Effector memory CD8-positive, alpha-beta T cell (primary cell): ENCODE results near the gene MAPRE2.

Experiments used
- ATAC-seq: fragments of 150-1000 bp; cut with Tn5 transposase; replicated peaks from 2 replicates; pipeline ENCODE4 v1.10.0; 2021; ENCODE audit warnings: mild to moderate bottlenecking, moderate library complexity
- DNase-seq, 3 experiments: peaks; one replicate each; pipeline ENCODE4 v3.0.0; 2021
- H3K27ac Mint-ChIP-seq, 2 donors: one replicate each; pipeline ENCODE4 v1.8.0; 2022; ENCODE audit warnings: mild to moderate bottlenecking in 2 of 2, mixed read lengths in 2 of 2, moderate library complexity in 2 of 2
- H3K27me3 Mint-ChIP-seq, 2 donors: one replicate each; pipeline ENCODE4 v1.8.0; 2022; ENCODE audit warnings: mixed read lengths in 2 of 2
- H3K36me3 Mint-ChIP-seq: one replicate; pipeline ENCODE4 v1.8.0; 2022; ENCODE audit warnings: mild to moderate bottlenecking, moderate library complexity, mixed read lengths; ENCODE audit not compliant: insufficient read depth
- H3K4me1 Mint-ChIP-seq, 2 donors: one replicate each; pipeline ENCODE4 v1.8.0; 2022; ENCODE audit warnings: low read depth in 2 of 2, mixed read lengths in 2 of 2
- H3K4me3 Mint-ChIP-seq, 2 donors: one replicate each; pipeline ENCODE4 v1.8.0; 2022; ENCODE audit warnings: mild to moderate bottlenecking in 2 of 2, mixed read lengths in 2 of 2, moderate library complexity in 2 of 2
- H3K9me3 Mint-ChIP-seq, 2 donors: one replicate each; pipeline ENCODE4 v1.8.0; 2022; ENCODE audit warnings: mixed read lengths in 2 of 2
- total RNA-seq, 9 experiments: gene quantifications; one replicate each; lab custom pipeline; 2026; lab: John Stamatoyannopoulos, UW

MAPRE2 gene
- 33.8 to 210 (median 73.5) reads per million in 9 experiments for total RNA-seq

DNA sequence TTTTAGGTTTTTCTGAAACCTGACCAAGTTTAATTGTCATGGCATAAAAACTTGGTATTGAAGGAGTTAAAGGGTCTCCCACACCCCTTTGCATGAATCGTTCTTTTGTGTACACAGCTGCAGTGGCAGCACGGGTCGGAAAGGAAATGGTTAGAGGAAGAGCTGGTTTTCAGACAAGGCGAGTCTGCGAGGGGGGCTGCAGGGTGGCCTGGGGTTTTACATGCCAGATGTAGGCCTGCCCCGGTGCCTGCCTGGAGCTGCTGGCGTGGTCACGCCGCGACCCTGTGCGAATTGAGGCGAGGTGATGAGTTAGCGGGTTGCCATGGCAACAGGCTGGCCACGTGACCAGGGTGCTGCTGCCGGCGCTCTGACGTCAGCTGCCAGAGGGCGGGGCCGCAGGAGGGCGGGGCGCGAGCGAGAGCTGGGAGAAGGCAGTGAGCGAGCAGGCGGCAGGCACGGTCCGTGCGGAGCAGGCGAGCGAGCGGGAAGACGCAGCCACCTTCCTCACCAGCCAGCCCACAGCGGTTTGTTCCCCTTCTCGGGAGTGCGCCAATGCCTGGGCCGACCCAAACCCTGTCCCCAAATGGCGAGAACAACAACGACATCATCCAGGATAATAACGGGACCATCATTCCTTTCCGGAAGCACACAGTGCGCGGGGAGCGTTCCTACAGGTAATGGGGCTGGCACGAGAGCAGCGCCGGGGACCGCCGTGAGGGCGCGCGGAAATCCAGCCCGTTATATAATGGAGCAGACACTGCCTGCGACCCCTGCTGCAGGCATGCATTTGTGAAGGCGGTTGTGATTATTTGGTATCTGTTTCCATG, at the start of gene MAPRE2:
Gene MAPRE2 (plus strand): TSS at position 426 of the 827 bp plus-strand sequence. CDS start 127 bp downstream, at position 553.
- Mint-ChIP-seq H3K27ac (peak within 1 kb of the TSS; percentile 97 to 99), H3K9me3 (no peaks in the 10 kb centered on the region), H3K27me3 (no peaks in the 10 kb centered on the region), H3K4me1 (peaks cover 36 to 57% of the 10 kb centered on the region in 2 donors), H3K36me3 (peaks cover 39% of the 10 kb centered on the region), H3K4me3 (peak within 1 kb of the TSS; percentile 83 to 91)
- peak; percentile 99 to 100 (median 100) for DNase-seq
- ATAC-seq, result peak; percentile 88

DNA sequence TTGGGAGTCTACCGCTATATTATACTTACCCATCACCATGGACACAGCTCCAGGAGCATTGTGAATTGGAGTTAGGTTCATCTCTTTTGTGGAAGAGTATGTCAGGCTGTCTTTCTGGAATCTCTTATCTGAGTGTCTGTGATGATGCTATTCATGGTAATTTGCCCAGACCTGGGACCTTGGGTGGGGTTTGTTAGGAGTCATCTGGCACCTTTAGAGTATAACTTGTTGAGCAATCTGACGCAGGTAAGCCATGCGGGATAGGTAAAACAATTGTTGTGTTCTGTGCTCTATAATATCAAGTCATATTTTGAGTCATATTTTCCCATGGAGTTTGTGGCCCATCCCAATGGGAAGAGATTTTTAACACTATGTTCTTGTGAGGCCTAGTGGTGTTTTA, 49.7 kb upstream of the MAPRE2 start:
- H3K4me3 Mint-ChIP-seq, result no peak overlapping the region
- peaks cover 3% of the 10 kb centered on the region for H3K36me3 Mint-ChIP-seq
- H3K27me3 Mint-ChIP-seq, result no peaks in the 10 kb centered on the region
- ATAC-seq, result no peak
- H3K9me3 Mint-ChIP-seq, result no peaks in the 10 kb centered on the region
- no peak for DNase-seq
- H3K27ac Mint-ChIP-seq, result no peak overlapping the region
- H3K4me1 Mint-ChIP-seq, result peaks cover 1 to 6% of the 10 kb centered on the region in 2 donors

DNA sequence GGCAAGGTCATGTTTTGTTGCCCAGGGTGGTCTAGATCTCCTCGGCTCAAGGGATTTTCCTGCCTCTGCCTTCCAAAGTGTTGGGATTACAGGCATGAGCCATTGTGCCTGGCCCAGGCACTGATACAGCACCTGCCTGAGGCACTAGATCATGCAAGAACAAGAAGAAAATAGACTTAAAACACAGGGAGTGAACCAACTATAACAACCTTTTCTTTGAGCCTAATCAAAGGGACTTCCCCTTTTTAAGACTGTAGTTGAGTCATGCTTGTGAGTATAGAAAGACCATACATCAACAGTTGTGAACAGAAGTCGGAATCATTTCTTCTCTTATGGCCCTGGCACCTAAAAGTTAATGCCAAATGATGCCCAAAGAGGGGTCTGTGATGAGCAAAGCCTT, 47.9 kb upstream of the MAPRE2 start:
- H3K27ac Mint-ChIP-seq, result no peak overlapping the region
- peaks cover 3% of the 10 kb centered on the region for H3K36me3 Mint-ChIP-seq
- H3K4me3 Mint-ChIP-seq, result no peak overlapping the region

DNA sequence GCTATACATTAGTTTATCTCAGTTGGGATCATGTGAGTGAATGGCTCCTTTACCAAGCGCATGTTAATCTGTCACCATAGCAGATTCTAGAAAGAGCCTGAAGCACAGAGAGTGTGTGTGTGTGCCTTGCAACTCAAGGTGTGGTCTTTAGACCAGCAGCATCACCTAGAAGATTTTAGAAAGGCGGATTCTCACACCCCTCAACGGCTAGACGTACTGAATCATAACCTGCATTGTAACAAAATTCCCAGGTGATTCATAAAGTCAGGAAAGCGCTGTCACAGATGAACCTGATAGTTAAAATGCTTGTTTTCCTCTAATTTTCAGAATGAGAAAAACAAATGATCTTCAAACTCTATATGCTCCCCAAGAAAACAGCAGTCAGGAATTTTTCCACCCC, 45.5 kb upstream of the MAPRE2 start:
- no peak overlapping the region for H3K27ac Mint-ChIP-seq
- ATAC-seq (no peak), DNase-seq (no peak)
- H3K9me3 Mint-ChIP-seq, result no peaks in the 10 kb centered on the region
- H3K27me3 Mint-ChIP-seq, result no peaks in the 10 kb centered on the region
- H3K4me3 Mint-ChIP-seq, result no peak overlapping the region
- peaks cover 0 to 3% of the 10 kb centered on the region in 2 donors for H3K4me1 Mint-ChIP-seq
- H3K36me3 Mint-ChIP-seq, result no peaks in the 10 kb centered on the region

More for the DNA sequence above, 47.9 kb upstream of the MAPRE2 start:
- H3K4me1 Mint-ChIP-seq, result peaks cover 1 to 6% of the 10 kb centered on the region in 2 donors
- no peaks in the 10 kb centered on the region for H3K9me3 Mint-ChIP-seq
- no peak for ATAC-seq
- no peaks in the 10 kb centered on the region for H3K27me3 Mint-ChIP-seq
- DNase-seq, result no peak

GRCh38 chr18:34998661-34999060, 42.6 kb upstream of the MAPRE2 start:
- Mint-ChIP-seq H3K9me3 (no peaks in the 10 kb centered on the region), H3K27ac (no peak overlapping the region), H3K4me3 (no peak overlapping the region), H3K27me3 (no peaks in the 10 kb centered on the region), H3K36me3 (no peaks in the 10 kb centered on the region), H3K4me1 (peaks cover 0 to 3% of the 10 kb centered on the region in 2 donors)
- no peak for ATAC-seq
- DNase-seq, result no peak

GRCh38 chr18:34999756-35000289, 41.4 kb upstream of the MAPRE2 start:
- DNase-seq (no peak), ATAC-seq (no peak)
- Mint-ChIP-seq H3K4me1 (peaks cover 0 to 3% of the 10 kb centered on the region in 2 donors), H3K27me3 (no peaks in the 10 kb centered on the region), H3K9me3 (no peaks in the 10 kb centered on the region), H3K4me3 (no peak overlapping the region), H3K27ac (no peak overlapping the region), H3K36me3 (no peaks in the 10 kb centered on the region)

DNA sequence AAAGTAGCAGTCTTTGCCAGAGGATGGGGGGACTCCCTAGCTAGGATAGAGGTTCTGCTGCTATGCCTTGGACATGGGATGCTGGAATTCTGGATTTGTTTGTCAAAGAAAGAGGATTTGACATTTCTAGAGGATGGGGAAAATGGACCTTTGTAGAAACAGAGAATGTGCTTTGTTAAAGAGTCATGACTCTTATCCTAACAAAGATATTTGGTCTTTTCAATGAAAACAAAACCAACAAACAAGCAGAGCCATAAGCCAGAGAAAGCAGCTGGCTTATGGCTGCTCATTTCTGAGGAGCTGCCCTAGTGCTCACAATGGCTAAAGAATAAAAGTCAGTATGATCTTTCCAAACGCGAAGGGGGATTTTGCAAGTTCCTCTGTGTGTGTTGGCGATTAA, 40.8 kb upstream of the MAPRE2 start:
- Mint-ChIP-seq H3K36me3 (no peaks in the 10 kb centered on the region), H3K9me3 (no peaks in the 10 kb centered on the region), H3K4me3 (no peak overlapping the region), H3K27me3 (no peaks in the 10 kb centered on the region), H3K27ac (no peak overlapping the region), H3K4me1 (peaks cover 0 to 2% of the 10 kb centered on the region in 2 donors)
- ATAC-seq (no peak), DNase-seq (no peak)

- no peak for DNase-seq
- Mint-ChIP-seq H3K4me1 (peaks cover 0 to 2% of the 10 kb centered on the region in 2 donors), H3K4me3 (no peak overlapping the region), H3K9me3 (no peaks in the 10 kb centered on the region), H3K36me3 (no peaks in the 10 kb centered on the region), H3K27ac (no peak overlapping the region), H3K27me3 (no peaks in the 10 kb centered on the region)
- no peak for ATAC-seq
These were observed 39.1 kb upstream of the MAPRE2 start for GRCh38 chr18:35002120-35002519.

- ATAC-seq (peak; percentile 89), DNase-seq (peak; percentile 25 to 36 (median 35))
- Mint-ChIP-seq H3K9me3 (no peaks in the 10 kb centered on the region), H3K36me3 (no peaks in the 10 kb centered on the region), H3K4me3 (no peak overlapping the region), H3K27me3 (no peaks in the 10 kb centered on the region), H3K4me1 (no peaks in the 10 kb centered on the region), H3K27ac (no peak overlapping the region)
These were observed 35.1 kb upstream of the MAPRE2 start for GRCh38 chr18:35005963-35006577.

DNA sequence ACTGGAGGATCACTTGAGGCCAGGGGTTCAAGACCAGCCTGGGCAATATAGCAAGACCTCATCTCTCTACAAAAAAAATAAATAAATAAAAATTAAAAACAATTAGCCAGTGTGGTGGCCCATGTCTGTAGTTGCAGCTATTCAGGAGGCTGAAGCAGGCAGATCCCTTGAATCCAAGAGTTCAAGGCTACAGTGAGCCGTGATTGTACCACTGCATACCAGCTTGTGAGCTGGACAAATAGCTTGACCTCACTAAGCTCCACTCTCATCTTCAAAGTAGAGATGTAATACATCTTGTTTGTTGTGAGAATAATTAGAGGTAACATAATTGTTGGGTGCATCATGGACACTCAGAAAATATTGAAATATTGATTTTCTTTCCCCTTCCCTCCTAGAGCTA, 31.1 kb upstream of the MAPRE2 start:
- H3K4me3 Mint-ChIP-seq, result no peak overlapping the region
- no peak for DNase-seq
- no peaks in the 10 kb centered on the region for H3K4me1 Mint-ChIP-seq
- H3K9me3 Mint-ChIP-seq, result no peaks in the 10 kb centered on the region
- no peaks in the 10 kb centered on the region for H3K27me3 Mint-ChIP-seq
- H3K36me3 Mint-ChIP-seq, result no peaks in the 10 kb centered on the region
- no peak overlapping the region for H3K27ac Mint-ChIP-seq
- no peak for ATAC-seq

DNA sequence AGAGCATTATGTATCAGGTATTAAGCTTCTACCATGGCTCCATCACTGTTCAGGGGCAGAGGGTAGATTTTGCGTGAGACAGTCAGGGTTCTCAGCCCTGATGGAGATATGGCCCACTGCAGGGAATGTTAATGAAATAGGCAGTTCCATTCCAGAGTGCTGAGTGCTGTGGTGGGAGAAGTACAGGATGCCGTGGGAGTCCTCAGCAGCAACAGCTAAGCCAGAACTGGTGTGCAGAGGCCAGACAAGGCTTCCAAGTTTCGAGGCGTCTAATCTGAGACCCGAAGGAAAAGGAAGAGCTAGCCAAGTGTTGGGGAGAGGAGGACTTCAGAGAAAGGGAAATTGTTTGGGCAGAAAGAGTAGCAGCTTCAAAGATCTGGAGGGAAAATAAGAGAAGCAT, 30.2 kb upstream of the MAPRE2 start:
- ATAC-seq, result no peak
- H3K27me3 Mint-ChIP-seq, result no peaks in the 10 kb centered on the region
- H3K4me1 Mint-ChIP-seq, result no peaks in the 10 kb centered on the region
- no peaks in the 10 kb centered on the region for H3K36me3 Mint-ChIP-seq
- H3K9me3 Mint-ChIP-seq, result no peaks in the 10 kb centered on the region
- no peak for DNase-seq
- no peak overlapping the region for H3K27ac Mint-ChIP-seq
- H3K4me3 Mint-ChIP-seq, result no peak overlapping the region

GRCh38 chr18:35019933-35020332, 21.3 kb upstream of the MAPRE2 start:
- DNase-seq (no peak), ATAC-seq (no peak)
- Mint-ChIP-seq H3K4me3 (no peak overlapping the region), H3K27ac (no peak overlapping the region), H3K27me3 (peaks cover 7 to 17% of the 10 kb centered on the region in 2 donors), H3K4me1 (peaks cover 0 to 9% of the 10 kb centered on the region in 2 donors), H3K36me3 (no peaks in the 10 kb centered on the region), H3K9me3 (no peaks in the 10 kb centered on the region)

DNA sequence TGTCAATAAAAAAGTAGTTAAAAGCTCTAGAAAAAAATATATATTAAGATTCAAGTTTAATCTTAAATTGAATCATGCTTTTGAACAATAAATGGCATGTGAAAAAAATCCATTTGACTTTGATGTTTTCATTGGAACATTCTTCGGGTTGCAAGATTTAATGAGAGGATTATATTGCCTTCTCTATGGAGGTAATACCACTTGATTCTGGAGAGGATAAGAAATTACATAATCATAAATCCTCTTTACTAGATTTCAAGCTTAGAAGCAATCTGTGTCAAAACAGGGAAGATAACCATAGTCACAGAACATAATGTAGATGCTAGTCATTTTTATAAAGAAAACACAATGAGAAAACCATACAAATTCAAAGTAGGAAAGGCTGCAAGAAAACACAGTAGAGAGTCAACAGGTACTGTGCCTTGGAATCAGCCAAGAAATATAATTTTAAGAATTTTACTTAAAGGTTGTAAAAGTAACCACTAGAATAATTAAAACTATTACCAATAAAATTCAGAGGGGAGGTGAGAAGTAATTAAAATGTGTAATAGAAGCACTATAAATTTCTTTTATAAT, 18.7 kb upstream of the MAPRE2 start:
- no peaks in the 10 kb centered on the region for H3K9me3 Mint-ChIP-seq
- no peak for ATAC-seq
- no peak overlapping the region for H3K27ac Mint-ChIP-seq
- peaks cover 0 to 5% of the 10 kb centered on the region in 2 donors for H3K4me1 Mint-ChIP-seq
- H3K27me3 Mint-ChIP-seq, result peaks cover 7 to 17% of the 10 kb centered on the region in 2 donors
- no peak overlapping the region for H3K4me3 Mint-ChIP-seq
- no peak for DNase-seq
- H3K36me3 Mint-ChIP-seq, result no peaks in the 10 kb centered on the region
